NCI-H446 (cell line): ENCODE measurements around the gene SMYD3.
"Not testable (repeated sequence)": the region's sequence is repeated elsewhere in the genome, so short reads cannot be mapped to it uniquely, and the experiment has no call there.

Experiments
- DNase-seq, 2 experiments: peaks; one replicate each; lab custom pipeline; 2025; lab: John Stamatoyannopoulos, UW

The SMYD3 gene

DNA sequence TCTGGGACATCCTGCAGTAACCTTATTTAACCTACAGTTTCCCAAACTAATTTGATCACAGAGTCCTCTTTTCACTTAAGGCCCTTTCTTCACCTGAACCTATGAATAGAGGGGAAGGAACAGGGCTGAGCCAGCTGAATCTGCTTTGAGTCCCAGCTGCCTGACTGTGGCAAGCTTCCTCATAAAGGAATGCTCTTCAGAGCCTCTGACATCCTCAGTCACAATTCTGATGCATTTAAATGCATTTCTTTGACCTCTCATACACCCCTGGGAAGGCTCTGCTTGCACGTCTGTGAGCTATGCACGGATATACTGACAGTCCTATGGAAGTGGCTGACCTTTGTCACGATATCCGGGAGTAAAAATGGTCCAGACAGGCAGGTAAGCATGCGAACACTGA lies 673.1 kb downstream of the SMYD3 start:
- no peak for DNase-seq

DNA sequence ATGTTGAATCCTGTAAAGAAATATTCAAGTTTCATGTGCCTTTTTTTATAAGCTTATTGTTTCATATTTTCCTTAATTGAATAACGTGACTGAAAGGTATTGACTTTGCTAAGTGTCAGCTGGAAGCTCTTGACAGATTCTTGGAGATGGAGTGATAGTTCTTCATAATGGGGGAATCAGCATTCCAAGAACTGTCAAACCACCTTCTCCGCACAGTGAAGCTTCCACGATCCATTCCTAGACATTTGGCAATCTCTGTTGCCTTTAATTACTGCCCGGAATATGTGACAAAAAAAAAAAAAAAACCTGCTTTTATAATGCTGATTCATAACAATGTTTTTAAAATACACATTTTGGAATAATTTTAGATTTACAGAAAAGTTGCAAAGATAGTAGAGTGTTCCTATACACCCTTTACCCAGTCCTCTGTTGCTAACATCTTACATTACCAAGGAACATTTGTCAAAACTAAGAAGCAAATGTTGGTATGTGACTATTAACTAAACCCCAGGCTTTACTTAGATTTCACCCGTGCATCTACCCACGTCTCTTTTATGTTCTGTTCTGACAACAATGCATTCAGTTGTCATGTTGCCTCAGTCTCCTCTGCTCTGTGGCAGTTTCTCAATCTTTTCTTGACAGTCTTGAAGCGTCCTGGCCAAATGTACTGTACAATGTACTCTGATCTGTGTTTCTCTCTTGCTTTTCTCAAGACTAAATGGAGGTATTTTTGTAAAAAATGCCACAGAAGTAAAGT lies 674.1 kb downstream of the SMYD3 start:
- no peak for DNase-seq

DNA sequence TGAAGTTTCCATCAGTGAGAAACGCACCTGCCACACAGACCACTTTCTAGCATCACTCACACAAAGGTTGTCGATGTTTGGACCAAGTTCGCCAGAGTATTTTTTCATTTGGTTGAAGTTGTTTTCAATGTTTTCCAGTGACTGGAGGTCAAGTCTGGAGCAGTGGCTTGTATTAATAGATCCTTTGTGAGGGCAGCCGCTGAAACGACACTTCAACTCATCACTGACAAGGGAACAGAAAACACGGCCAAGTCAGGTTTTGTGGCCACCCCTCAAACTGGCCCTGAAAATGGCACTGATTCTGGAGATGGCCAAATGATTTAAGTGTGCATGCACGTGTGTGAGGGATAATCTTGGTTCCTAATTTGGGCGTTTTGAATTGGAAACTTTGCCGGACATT lies 675.6 kb downstream of the SMYD3 start:
- DNase-seq, result no peak

DNA sequence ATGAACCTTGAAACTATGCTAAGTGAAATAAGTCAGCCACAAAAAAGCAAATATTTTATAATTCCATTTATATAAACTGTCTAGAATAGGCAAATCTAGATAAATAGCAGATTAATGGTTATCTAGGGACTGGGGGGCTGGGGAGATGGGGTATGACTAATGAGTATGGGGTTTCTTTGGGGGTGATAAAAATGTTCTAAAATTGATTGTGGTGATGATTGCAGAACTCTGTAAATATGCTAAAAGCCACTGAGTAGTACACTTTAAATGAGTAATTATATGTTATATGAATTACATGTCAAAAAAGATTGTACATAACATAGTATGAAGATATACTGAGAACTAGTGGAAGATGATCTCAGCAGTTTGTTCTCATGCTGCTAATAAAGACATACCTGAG lies 677.3 kb downstream of the SMYD3 start:
- no peak for DNase-seq

DNA sequence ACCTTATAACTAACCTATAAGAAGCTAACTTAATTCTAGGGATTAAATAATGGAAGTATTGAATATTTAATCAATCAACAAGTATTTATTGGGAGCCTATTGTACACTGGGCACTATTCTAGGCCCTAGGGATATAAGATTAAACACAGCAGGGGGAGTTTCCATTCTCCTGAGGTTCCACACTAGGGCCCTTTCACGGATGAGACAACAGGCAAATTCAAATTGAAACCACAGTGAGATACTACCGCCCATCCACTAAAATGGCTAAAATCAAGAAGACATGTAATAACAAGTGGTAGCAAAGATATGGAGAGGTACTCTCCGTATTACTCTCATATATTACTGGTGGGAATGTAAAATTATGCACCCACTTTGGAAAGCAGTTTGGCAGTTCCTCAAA lies 677.9 kb downstream of the SMYD3 start:
- DNase-seq, result no peak

DNA sequence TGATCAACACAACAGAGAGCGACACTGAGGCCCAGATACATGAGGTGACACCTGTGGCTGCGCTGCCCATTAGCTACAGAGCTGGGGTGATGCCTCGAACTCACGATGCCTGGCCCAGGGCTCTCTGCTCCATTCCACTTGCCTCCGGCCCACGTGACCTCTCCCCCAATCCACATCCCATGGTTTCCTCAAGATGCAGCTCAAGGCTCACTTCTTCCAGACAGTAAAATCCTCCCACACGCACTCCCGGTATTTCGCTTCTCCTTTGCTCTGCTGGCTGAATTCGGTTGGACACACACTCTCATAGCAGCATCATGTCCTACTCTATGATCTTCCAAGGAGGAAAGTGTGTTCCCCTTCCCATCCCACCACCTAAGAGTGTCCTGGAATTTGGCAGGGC lies 679.8 kb downstream of the SMYD3 start:
- no peak for DNase-seq

DNA sequence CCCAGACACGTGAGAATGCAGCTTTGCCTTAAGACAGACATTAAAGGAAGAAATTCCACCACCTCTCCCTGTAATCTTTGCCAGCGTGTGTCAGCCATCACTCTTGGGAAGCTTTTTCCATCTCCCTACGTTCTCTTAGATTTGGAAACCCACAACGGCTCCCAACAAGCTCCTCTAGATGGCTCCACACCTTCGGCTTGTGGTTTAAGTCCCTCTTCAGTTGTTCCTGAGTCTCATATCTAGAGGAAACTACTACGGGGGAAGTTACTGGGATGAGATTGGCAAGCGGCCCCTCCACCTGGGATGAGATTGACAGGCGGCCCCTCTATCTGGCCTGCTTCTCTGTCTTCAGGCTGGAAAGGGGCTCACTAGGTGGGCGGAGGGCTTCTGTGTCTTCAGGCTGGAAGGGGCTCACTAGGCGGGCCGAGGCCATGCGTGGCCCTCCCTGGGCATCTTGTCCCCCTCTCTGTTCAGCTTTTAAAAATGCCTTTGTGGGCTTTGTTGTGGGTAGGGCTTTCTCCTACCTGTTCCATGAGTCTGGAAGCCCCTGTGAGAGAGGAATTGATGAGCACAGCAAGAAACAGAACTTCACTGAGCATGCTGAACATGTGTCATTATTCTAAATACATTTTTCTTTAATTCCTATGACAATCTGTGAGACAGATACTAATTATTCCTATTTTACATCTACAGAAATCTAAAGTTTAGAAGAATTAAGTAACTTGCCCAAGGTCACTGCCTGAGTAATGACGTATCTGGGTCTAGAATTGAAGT lies 681.8 kb downstream of the SMYD3 start:
- DNase-seq, result no peak

DNA sequence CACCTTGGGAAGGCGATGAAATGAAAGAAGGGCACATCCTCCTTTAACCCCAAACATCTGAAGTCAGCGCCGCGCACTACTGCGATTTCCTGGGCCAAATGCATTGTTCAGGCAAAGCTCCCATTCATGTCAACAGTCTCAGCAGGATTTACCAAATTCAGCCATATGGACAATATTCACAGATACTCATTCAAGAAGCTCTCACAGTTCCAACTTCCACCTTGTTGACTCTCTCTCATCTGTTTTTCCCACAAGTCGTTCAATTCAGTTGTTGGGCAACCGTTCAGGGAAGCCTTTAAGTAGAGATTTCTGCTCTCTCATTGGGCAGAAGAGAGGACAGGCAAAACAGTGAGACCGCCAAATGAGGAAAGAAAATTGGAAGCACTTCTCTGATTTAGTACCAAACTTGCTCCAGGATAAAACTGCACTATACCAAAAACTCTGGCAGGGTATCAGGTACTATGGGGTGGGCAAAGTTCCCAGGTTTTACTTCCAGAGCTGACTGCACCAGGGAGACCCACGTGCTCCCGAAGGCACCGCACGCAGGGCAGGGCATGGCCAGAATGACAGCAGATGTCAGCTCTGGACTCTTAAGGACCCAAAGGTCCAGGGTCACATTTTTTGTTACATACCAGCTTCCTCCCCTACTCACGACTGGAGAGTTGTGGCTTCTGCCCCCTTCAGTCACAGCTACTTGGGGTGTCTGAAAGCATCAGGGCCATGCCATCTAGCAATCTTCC lies 683.5 kb downstream of the SMYD3 start:
- peak in 1 of 2 experiments; percentile 69 for DNase-seq

DNA sequence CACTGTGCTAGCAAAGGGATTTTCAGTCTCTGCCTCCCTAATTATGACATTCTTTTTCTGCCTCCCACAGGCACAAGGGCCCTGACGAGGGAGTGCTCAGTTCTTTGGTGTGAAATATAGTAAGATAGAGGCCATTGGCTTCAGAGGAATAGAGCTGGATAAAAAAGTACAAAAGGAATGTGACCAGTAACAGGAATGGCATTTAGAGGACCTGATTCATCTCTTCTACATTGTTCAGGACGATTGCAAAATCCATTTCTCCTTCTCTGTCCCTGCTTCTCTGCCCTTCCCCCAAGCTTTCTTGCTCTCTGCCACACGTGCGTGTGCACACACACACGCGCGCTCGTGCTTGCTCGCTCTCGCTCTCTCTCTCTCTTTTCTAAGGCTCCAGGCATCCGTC lies 684.1 kb downstream of the SMYD3 start:
- DNase-seq, result no peak

DNA sequence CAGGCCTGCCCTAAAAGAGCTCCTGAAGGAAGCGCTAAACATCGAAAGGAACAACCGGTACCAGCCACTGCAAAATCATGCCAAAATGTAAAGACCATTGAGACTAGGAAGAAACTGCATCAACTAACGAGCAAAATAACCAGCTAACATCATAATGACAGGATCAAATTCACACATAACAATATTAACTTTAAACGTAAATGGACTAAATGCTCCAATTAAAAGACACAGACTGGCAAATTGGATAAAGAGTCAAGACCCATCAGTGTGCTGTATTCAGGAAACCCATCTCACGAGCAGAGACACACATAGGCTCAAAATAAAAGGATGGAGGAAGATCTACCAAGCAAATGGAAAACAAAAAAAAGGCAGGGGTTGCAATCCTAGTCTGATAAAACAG lies 688.7 kb downstream of the SMYD3 start:
- not testable (repeated sequence) for DNase-seq

DNA sequence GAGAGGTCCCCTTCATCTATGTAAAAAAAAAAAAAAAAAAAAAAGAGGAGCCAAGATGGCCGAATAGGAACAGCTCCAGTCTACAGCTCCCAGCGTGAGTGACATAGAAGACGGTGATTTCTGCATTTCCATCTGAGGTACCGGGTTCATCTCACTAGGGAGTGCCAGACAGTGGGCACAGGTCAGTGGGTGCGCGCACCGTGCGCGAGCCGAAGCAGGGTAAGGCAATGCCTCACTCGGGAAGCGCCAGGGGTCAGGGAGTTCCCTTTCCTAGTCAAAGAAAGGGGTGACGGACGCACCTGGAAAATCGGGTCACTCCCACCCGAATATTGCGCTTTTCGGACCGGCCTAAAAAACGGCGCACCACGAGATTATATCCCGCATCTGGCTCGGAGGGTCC lies 690.6 kb downstream of the SMYD3 start:
- DNase-seq, result not testable (repeated sequence)

DNA sequence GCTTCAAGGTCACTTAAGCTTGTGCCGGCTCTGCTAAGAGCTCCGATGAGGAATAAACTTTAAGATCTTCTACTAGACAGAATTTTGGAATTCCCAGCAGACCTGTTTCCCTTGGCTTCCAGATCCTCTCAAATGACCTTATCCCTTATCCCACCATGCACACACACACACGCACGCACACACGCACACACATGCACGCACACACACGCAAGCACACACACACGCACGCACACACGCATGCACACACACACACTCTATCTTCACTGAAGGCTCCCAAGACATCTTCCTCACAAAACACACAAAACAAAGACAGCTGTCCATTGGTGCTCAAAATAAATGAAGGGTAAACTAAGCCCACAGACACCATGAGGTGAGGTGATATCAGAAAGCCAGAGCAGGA lies 692.4 kb downstream of the SMYD3 start:
- DNase-seq, result no peak

DNA sequence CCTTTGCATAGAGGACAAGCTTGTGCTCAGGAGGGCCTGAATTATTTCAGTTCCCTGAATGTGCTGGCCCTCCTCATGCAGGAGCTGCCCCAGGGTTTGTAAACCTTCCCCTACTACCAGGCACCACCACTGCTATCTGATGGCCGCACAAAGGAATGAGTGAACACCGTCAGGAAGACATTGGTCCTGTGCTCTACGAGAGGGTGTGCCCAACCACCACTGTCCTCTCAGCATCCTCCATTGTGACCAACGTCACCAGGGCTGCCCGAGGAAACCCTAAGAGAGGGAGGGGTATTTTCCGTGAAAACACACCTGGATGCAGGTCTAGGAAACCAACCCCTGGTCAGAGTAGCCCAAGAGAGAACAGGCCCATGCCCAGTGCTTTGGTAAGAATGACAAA lies 694.8 kb downstream of the SMYD3 start:
- no peak for DNase-seq

DNA sequence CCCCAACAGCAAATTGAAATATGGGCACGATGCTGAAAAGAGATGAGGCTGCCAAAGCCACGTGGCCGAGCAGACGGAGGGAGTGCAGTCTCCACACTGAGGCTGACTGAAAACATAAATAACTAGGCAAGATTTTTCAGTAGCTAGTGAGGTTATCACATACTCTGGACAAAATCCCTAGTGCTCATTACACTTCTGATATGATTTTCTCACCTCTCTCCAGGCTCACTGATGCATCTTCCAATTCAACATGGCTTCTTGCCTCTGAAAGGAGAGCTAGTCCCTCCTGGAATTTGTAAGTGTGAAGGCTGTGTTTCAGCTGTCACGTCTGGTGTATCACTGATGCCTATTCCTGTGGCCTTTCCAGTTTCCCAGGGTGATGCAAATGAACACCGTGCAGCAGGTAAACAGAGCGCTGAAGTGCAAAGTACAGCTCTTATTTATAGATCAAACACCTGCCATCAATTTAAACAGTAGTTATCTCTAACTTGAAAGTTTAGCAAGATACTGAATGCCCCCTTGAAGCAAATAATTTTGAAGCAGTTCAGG lies 696.2 kb downstream of the SMYD3 start:
- no peak for DNase-seq

DNA sequence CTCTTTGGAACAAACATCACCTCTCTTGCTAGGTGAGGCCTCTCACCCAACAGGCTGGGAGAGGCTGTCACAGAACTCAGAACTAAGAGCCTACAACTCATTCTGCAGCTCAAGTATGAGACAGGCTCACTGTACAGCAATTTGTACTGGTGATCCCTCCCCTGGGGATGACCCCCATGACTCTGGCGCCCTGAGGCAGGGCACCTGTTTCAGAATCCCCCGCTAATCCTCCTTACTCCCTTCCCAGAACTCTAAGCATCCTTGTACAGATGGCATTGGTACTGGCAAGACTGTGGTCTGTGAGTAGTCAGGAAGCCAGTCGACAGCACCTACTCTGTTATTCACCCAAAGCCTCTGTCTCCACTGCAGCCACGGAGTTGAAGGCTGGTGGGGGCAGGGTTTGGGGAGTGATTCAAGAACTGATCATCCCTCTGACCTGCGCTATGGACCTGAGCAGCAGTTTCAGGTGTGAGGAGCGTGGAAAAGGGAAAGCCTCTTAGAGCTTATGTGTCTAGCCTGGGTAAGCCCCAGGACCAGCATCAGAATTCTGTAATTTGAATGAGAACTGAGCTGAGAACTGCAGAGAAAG lies 696.8 kb downstream of the SMYD3 start:
- DNase-seq, result no peak

DNA sequence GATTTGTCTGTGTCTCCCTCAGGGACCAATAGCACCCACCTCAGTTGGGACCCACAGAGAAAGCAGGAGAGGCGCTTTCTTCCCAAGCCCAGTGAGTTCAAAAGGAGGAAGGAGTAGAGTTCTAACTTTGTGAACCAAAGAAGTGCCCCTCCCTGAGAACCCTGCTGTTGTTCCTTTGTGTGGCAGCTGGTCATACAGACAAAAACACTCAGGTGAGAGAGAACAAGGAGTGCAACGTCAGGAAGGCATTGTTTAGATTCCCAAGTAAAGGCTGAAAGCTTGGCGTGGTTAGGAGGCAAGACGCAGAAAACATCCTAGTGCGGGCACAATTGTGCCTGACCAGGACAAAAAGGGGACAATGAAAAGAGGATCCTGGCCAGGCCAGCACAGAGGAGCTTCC lies 697.7 kb downstream of the SMYD3 start:
- DNase-seq, result no peak

DNA sequence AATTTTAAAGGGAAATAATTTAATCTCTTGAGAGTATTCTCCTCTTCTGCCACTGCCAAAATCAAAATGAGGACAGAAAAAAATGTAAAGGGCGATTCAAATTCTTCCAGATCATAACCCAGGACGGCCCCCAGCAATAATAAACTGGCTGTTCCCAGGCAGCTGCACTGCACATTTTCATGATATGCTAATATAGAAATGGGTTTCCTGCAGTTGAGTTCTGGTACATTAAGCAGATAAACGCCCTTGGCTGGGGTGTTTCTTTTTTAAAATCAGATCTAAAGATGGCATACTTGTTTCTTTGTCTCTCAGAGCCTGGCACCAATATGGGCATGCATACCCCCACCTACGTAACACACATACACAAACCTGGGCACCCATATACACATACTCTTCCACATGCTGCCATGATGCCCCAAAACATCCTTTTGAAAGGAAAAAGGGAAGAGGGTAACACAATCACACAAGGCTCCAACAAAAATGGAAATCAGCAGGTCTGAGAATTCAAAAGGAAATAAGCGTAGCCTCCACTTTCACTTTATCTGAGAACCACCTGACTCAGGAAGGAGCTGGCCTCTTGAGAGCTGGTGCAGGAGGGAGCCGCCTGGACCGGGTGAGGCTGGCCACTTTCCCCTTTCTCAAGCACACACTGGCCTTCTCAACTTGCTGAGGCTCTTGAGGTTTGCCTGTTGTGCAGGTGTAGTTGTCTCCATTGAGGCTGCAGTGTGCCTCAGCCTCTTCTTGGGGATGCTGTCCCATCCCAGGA lies 698.9 kb downstream of the SMYD3 start:
- no peak for DNase-seq

DNA sequence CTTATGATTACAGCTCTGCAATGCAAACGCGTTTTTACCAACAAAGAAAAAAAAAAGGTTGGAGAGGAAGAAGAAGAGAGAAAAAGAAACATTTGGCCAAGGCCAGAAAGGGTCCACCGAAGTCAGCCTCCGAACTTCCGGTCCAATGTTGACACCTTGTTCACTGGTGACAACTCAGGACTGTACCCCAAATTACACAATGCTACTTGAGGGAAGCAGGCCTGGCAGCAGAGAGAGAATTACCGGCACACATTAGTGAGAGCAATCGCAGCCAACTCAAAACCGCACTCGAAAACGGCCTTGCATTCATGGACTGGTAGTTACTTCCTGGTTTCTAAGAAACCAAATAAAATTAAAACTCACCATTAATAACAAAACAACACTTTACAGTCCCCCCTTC lies 699.8 kb downstream of the SMYD3 start:
- DNase-seq, result no peak

DNA sequence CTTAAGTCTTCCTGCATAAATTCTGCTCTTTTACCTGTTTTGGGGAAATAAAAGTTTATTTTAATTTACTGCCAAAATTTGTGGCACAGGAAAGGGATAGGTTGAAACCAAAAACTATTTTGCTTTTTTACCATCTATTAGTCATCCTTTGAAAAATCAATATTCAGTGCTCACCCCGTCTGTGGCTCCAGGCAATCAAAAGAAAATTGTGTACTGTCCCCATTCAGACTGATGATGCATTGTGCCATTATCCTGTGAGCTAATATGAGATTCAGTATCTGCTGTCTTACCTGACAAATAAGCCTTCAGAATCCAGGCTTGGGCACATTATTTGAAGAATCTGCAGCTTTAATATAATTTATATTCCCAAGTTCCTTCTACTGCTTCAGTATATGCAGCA lies 701.5 kb downstream of the SMYD3 start:
- no peak for DNase-seq

DNA sequence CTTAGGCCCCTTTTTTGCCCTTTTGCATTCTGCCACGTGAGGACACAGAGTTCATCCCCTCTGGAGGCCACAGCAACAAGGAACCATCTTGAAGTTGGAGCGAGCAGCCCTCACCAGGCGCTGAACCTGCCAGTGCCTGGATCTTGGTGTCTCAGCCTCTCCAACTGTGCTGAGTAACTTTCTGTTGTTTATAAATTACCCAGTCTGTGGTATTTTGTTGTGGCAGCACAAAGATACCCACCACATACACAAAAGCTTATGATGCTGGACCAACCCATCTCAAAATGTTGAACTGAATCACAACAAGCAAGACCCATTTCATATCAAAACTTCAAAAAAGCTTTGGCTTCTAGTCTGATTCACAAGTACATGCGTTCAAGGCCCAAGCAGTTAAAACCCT lies 702.4 kb downstream of the SMYD3 start:
- DNase-seq, result no peak

DNA sequence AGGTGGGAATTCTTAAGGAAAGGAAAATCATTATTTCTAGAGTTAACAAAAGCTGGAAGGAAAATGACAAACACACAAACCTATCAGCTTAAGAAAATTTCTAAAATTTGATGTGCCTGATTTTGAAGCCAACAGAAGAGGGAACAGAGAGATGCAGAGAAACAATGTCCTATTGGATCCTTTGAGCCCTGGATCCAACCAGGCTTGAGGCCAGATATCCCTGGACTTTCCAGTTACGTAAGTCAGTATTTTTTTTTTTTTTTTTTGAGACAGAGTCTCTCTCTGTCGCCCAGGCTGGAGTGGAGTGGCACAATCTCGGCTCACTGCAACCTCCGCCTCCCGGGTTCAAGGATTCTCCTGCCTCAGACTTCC lies 703.4 kb downstream of the SMYD3 start:
- no peak for DNase-seq
